GM21786 (cell line): ENCODE measurements around the gene SOD2.
"Not testable (repeated sequence)": the region's sequence is repeated elsewhere in the genome, so short reads cannot be mapped to it uniquely, and the experiment has no call there.

Experiments used
- ATAC-seq: cut with Tn5 transposase; IDR thresholded peaks from one replicate; pipeline ENCODE4 v1.9.1; 2021; ENCODE audit not compliant: unreplicated experiment

The SOD2 gene

DNA sequence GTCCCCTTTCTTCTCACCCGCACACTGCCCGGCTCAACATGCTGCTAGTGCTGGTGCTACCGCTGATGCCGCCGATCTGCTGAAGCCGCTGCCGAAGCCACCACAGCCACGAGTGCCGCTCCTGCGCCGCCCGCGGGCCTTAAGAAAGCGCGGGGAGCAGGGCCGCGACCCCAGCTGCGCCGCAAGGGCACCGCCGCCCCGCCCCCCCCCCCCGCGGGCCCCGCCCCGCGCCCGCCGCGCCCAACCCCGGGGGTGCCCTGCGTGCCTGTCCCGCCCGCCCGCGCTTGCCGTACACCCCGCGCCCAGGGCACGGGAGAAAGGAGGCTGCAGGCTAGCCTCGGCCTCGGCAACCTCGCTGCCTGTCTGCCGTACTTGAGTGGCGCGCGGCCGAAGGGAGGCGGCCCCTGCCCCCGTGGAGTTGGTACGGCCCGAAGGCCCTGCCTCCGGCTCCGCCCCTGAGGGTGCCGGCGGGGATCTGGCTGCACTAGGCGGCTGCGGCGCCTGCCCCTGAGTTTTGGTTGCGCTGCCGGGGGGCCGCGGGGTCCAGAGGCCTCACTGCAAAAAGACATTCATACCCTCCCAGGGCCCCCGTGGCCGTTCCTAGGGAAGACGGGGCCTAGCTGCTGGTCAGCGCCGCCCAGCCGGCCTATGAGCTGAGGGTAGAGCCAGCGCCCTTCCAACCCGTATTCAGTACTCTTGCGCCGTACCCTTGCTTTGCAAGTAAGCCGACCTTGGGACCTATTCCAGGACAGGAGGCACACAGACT lies at the start of gene SOD2:
SOD2 (minus strand) TSS at position 114 of the 766 bp plus-strand sequence; CDS start at position 40, 74 bp downstream.
- peak; percentile 75 for ATAC-seq

DNA sequence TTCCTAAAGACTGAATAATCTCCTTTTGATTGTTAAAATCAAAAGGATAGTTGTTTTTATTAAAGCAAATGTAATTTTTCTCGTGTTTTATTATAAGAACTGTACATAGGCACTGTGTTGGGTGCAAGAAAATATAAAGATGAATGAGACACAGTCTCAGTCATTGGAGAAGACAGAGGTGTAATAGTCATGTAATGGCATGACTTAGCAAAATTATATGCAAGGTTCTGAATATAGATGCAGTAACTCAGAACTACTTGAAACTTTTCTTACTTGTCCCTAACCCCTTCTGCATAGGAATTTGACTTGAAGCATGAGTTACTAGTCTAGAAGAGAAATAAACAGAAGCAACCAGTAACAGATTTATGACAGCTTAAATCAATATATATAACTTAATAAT lies 49.1 kb upstream of the SOD2 start:
- ATAC-seq: no peak

GRCh38 chr6:159739341-159739740 lies 46.3 kb upstream of the SOD2 start:
- ATAC-seq: no peak

GRCh38 chr6:159736908-159737307 lies 43.9 kb upstream of the SOD2 start:
- ATAC-seq: no peak

DNA sequence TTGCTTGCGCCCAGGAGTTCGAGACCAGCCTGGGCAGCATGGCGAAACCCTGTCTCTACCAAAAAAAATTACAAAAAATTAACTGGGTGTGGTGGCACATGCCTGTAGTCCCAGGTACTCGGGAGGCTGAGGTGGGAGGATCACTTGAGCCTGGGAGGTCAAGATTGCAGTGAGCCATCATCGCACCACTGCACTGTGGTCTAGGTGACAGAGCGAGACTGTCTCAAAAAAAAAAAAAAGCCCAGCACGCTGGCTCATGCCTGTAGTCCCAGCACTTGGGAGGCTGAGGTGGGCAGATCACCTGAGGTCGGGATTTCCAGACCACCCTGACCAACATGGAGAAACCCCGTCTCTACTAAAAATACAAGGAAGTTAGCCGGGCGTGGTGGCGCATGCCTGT lies 40.4 kb upstream of the SOD2 start:
- ATAC-seq: not testable (repeated sequence)

DNA sequence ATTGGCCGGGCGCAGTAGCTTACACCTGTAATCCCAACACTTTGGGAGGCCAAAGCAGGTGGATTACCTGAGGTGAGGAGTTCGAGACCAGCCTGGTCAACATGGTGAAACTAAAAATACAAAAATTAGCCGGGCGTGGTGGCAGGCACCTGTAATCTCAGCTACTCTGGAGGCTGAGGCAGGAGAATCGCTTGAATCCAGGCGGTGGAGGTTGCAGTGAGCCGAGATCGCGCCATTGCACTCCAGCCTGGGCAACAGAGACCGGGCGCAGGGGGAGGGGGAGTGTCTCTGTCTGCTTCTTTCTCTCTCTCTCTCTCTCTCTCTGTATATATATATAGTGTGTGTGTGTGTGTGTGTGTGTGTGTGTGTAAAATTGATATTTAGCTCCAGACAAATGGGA lies 39.5 kb upstream of the SOD2 start:
- ATAC-seq: not testable (repeated sequence)

GRCh38 chr6:159730332-159730676 lies 37.3 kb upstream of the SOD2 start:
- ATAC-seq: no peak

- ATAC-seq: peak; percentile 30
Measured at GRCh38 chr6:159729598-159730331, 36.7 kb upstream of the SOD2 start.

- no peak for ATAC-seq
Measured at GRCh38 chr6:159728531-159728964, 35.5 kb upstream of the SOD2 start.

DNA sequence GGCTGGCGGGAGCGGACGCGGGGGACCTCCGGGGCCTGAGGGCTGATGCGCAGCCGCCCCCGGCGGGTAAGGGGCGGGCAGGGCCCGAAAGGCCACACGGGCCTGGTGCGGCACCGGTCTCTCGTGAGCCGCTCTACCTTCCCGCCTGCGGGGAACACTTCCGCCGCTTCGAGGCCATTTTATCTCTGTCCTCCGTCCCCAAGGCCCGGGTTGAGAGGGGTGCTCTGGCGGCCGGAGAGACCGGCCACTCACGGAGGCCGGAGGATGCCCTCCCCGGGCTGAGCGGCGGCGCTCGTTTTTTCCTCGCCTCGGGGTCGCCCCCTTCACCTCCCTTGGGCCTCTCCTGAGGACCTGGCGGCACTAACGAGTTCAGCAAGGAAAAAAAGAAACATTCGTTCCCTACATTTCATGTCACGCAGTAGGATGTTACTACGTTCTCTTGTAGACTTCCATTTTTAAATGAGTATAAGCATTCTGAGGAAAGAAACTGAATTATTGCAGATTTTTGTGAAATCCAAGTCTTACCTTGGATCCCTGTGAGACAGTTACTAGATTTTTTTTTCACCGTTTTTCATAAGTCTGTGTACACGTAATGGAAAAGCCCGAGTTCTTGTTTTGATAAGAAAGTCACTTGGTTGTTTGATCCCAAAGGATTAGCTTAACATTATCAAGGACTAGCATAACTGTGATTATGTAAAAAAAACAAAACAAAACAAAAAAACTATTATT lies 34.8 kb upstream of the SOD2 start:
- peak; percentile 24 for ATAC-seq

GRCh38 chr6:159726918-159727716 lies 34.1 kb upstream of the SOD2 start, which contains the start of gene WTAP:
Gene WTAP (plus strand): TSS chr6:159727506. CDS start chr6:159736266, 8,760 bp downstream.
- peak; percentile 71 for ATAC-seq

GRCh38 chr6:159726255-159726917 lies 33.3 kb upstream of the SOD2 start:
- ATAC-seq: peak; percentile 16

- ATAC-seq: not testable (repeated sequence)
Measured at GRCh38 chr6:159725208-159725607, 32.2 kb upstream of the SOD2 start.

DNA sequence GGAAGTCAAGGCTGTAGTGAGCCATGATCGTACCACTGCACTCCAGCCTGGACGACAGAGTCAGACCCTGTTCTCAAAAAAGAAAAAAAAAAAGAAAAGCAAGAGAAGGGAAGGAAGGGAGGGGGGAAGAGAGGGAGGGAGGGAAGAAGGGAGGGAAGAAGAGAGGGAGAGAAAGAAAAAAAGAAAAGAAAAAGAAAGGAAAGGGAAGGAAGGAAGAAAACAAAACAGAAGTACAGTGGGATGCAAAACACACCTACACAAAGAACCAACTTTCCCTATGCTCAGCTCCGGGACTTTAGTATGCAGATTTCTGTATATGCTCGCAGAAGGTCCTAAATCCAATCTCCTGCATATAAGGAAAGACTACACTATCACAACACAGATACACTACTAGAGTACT lies 31.7 kb upstream of the SOD2 start:
- no peak for ATAC-seq

DNA sequence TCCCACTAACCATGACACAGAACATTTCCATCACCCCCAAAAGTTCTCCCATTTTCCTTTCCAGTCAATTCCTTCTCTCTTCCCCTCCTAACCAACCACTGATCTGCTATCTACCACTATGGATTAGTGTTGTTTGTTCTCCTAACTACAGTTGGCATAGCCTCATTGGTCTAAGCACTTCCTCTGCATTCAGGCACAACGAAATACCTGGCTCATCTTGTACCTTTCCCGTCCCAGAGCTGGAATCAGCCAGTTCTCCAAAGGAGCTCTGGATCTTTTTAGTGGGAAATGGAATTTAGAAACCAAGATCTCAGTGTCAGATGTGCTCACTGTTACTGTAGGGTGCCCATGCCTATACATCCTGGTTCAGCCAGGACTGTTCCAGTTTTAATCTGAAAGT lies 30.2 kb upstream of the SOD2 start:
- ATAC-seq: no peak

DNA sequence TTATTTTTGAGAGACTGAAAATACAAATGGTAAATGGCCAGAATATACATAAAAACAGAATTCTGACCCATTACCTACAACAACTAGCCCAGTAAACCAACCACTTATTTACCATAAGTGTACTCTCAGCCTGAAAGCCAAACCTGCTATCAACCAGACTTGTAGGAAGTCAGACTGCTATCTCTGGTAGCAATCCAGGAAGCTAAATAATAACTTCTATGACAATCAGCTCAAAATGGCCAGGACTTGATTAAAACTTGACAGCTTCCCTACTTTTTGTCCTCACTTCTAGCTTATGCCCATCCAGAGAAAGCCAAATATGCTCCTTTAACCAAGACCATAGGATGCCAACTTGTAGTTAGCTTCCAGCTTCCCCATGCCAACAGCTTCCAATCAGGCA lies 29.6 kb upstream of the SOD2 start:
- no peak for ATAC-seq

- ATAC-seq: not testable (repeated sequence)
Measured at GRCh38 chr6:159721981-159722380, 28.9 kb upstream of the SOD2 start.

- peak; percentile 44 for ATAC-seq
Measured at GRCh38 chr6:159720708-159721107, 27.7 kb upstream of the SOD2 start.

DNA sequence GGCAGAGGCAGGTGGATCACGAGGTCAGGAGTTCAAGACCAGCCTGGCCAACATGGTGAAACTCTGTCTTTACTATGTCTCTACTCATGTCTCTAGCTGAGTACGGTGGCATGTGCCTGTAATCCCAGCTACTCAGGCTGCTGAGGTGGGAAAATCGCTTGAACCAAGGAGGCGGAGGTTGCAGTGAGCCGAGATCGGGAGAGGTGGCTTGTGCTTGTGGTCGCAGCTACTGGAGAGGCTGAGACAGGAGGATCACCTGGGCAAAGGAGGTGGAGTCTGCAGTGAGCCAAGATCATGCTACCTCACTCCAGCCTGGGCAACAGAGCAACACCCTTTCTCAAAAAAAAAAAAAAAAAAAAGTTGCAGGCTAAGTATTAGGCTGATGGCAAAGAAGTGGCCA lies 26.2 kb upstream of the SOD2 start:
- no peak for ATAC-seq

GRCh38 chr6:159718634-159719033 lies 25.6 kb upstream of the SOD2 start:
- no peak for ATAC-seq
